ENCODE data around the gene ITGA11.

DNA sequence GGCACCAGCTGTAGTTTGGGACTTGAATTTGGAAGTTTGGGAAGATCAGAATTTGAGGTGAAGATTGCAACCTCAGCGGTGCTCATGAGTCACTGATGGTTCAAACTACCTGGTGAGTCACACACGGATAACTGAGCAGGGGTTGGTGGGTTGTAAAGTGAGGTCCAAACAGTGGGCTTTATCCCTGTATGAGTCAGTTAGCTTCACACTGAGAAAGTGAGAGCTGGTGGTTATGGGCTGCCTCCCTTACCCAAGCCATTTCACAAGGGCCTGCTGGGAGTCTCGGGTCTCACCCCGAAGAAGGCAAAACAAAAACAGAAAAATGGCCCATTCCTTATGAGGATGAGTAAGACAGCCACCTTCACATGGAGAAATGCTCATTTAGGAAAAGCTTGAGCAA is 77.0 kb downstream of the ITGA11 start:
- TF ChIP-seq, protein P1, sequence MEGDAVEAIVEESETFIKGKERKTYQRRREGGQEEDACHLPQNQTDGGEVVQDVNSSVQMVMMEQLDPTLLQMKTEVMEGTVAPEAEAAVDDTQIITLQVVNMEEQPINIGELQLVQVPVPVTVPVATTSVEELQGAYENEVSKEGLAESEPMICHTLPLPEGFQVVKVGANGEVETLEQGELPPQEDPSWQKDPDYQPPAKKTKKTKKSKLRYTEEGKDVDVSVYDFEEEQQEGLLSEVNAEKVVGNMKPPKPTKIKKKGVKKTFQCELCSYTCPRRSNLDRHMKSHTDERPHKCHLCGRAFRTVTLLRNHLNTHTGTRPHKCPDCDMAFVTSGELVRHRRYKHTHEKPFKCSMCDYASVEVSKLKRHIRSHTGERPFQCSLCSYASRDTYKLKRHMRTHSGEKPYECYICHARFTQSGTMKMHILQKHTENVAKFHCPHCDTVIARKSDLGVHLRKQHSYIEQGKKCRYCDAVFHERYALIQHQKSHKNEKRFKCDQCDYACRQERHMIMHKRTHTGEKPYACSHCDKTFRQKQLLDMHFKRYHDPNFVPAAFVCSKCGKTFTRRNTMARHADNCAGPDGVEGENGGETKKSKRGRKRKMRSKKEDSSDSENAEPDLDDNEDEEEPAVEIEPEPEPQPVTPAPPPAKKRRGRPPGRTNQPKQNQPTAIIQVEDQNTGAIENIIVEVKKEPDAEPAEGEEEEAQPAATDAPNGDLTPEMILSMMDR (conservative IDR thresholded peaks at IDR 0.05 in 1 of 2, IDR thresholded peaks at IDR 0.05 in 1 of 2; ENCODE audit: low read depth in 1 of 2, low read length in 2 of 2), result no peak
- no peak for TF ChIP-seq EZH2 (IDR thresholded peaks at IDR 0.05; ENCODE audit: low read length, missing control alignments)

Data from fibroblast of lung (primary cell).